ENCODE results near the gene HNRNPR. TPM values are rescaled to one million over a fixed set of nuclear protein-coding genes. Genes with fewer than 3 reads are reported as not detected.

Gene HNRNPR
- total RNA-seq, 1 donor from 2014 or later, result 70.8 TPM

DNA sequence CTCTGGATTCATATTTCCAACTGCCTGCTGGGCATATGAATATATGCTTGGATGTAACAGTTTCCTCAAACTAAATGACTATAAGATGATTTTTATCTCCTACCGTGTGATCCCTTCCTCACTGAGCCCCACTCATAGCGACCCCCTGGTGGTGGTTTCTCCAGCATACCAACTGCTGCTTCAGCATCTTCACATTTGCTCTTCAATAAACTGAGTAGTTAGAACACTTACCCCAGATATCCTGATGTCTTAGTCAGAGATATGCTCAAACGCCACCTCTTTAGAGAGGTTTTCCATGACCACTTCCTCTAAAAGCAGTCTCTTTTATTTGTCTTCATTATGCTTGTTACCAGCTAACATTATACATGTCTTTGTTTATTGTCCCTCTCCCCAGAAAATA, 10.2 kb upstream of the HNRNPR start:
- no peaks in the 10 kb centered on the region for H3K36me3 ChIP-seq (ENCODE audit: control insufficient read depth, insufficient read depth, low read length)
- TF ChIP-seq, protein P1, sequence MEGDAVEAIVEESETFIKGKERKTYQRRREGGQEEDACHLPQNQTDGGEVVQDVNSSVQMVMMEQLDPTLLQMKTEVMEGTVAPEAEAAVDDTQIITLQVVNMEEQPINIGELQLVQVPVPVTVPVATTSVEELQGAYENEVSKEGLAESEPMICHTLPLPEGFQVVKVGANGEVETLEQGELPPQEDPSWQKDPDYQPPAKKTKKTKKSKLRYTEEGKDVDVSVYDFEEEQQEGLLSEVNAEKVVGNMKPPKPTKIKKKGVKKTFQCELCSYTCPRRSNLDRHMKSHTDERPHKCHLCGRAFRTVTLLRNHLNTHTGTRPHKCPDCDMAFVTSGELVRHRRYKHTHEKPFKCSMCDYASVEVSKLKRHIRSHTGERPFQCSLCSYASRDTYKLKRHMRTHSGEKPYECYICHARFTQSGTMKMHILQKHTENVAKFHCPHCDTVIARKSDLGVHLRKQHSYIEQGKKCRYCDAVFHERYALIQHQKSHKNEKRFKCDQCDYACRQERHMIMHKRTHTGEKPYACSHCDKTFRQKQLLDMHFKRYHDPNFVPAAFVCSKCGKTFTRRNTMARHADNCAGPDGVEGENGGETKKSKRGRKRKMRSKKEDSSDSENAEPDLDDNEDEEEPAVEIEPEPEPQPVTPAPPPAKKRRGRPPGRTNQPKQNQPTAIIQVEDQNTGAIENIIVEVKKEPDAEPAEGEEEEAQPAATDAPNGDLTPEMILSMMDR (IDR thresholded peaks at IDR 0.05; ENCODE audit: insufficient read depth, low read length, severe bottlenecking), result no peak
- DNase-seq (ENCODE audit: low read depth) (no peak), FAIRE-seq (no peak)
- no peak overlapping the region for H3K4me3 ChIP-seq (ENCODE audit: low read depth, low read length)
- H3K27me3 ChIP-seq (ENCODE audit: control insufficient read depth, insufficient read depth, low read length), result no peaks in the 10 kb centered on the region

DNA sequence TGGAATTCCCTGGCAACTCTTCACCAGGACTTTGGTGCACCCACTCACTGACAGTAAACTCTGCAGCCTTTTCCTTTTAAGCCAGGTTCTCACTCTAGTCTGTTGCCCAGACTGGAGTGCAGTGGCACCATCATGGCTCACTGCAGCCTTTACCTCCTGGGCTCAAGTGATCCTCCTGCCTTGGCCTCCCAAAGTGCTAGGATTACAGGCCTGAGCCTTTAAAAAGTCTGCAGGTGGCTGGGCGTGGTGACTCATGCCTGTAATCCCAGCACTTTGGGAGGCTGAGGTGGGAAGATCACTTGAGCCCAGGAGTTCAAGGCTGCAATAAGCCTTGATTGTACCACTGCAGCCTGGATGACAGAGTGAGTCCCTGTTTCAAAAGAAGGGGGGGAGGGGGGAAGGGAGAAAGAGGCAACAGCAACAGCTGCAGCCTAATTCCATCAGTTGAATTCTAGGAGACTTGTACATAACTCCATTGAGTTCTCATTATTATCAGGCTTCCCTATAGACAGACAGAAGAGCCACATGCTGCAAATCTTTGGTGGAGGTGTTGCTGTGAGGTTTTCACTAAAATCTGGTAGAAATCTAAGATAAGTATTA, 8.1 kb upstream of the HNRNPR start:
- FAIRE-seq (no peak), DNase-seq (ENCODE audit: low read depth) (no peak)
- Histone ChIP-seq H3K36me3 (ENCODE audit: control insufficient read depth, insufficient read depth, low read length) (no peaks in the 10 kb centered on the region), H3K4me3 (ENCODE audit: low read depth, low read length) (no peak overlapping the region), H3K27me3 (ENCODE audit: control insufficient read depth, insufficient read depth, low read length) (no peaks in the 10 kb centered on the region)
- TF ChIP-seq, protein P1 (IDR thresholded peaks at IDR 0.05; ENCODE audit: insufficient read depth, low read length, severe bottlenecking), result no peak

DNA sequence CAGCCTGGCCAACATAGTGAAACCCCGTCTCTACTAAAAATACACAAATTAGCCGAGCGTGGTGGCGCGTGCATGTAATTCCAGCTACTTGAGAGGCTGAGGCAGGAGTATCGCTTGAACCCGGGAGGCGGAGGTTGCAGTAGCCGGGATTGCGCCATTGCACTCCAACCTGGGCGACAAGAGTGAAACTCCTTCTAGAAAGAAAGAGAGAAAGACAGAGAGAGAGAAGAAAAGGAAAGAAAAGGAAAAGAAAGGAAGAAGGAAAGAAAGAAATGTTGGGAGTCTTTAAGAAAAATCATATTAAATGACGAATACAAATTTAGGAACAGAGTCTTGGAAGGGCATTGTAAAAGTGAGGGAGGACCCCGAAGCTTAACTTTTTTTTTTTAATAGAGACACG, 1.8 kb upstream of the HNRNPR start:
- TF ChIP-seq, protein P1 (IDR thresholded peaks at IDR 0.05; ENCODE audit: insufficient read depth, low read length, severe bottlenecking), result no peak
- FAIRE-seq, result no peak
- no peak overlapping the region for H3K4me3 ChIP-seq (ENCODE audit: low read depth, low read length)

DNA sequence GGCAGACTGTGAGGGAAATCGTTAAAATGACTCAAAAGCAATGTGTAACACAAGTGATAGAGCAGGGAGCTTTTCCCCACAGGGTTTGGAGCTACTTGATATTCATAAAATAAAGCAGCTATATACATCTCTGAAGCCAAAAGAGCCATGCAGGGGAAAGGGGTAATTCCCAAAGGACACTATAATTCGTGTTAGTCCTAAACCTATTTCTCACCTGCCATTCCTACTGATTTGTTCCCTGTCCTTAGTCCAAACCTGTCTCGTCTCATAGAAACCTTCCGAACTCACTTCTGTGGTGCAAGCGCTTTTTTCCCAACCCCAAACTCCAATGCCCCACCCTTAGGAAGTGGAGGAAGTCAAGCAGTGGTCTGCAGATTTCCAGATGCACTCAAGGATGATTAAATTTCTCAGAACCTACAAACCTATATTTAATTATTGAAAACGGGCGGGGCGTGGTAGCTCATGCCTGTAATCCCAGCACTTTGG, 946 bp upstream of the HNRNPR start:
- H3K4me3 ChIP-seq (ENCODE audit: low read depth, low read length), result peak overlapping the region; percentile 86
- no peaks in the 10 kb centered on the region for H3K36me3 ChIP-seq (ENCODE audit: control insufficient read depth, insufficient read depth, low read length)
- no peak for FAIRE-seq
- no peaks in the 10 kb centered on the region for H3K27me3 ChIP-seq (ENCODE audit: control insufficient read depth, insufficient read depth, low read length)
- TF ChIP-seq, protein P1 (IDR thresholded peaks at IDR 0.05; ENCODE audit: insufficient read depth, low read length, severe bottlenecking), result no peak
- no peak for DNase-seq (ENCODE audit: low read depth)

More for the DNA sequence above, 1.8 kb upstream of the HNRNPR start:
- Histone ChIP-seq H3K27me3 (ENCODE audit: control insufficient read depth, insufficient read depth, low read length) (no peaks in the 10 kb centered on the region), H3K36me3 (ENCODE audit: control insufficient read depth, insufficient read depth, low read length) (no peaks in the 10 kb centered on the region)
- DNase-seq (ENCODE audit: low read depth), result no peak

DNA sequence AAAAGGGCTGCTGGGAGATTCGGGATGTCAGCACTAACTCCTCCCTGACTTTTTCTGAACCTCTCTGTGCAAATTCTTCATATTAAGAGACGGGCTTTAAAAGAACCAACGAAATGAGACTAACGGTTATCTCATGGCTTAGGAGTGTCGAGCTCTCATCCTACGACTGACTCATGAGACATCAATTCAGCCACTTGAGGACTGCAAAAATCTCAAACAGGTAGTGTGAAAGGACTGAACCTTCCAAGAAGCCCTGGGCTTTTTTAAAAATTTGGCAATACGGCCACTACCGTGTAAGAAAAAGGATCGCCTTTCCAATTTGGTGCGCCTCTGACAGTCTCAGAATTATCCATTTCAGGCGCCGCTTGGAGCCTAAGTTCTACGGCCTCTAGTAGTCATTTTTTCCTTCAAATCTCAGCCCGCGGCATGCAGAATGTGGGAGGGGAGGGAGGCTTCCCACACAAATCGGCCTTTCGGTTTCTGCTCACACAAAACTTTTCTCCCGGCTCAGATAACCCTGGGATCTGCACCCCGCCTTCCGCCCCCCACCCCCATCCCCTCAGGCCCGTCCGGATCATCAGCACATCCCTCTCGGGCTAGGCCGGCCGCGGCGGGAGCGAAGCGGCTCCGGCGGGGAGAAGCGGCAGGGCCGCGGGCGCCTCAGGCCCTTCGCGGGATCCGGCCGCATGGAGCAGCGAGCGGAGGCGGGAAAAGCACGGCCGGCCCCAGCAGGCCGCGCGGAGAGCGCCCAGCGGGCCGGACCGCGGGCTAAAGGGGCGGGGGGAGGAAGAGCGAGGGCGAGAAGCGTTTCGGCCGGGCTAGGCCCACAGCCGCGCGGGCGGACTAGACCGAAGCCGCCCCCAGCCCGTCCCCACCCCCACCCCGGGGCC, 618 bp downstream of the HNRNPR start:
- DNase-seq (ENCODE audit: low read depth), result peak; percentile 73
- FAIRE-seq, result no peak
- Histone ChIP-seq H3K4me3 (ENCODE audit: low read depth, low read length) (peak overlapping the region; percentile 86), H3K27me3 (ENCODE audit: control insufficient read depth, insufficient read depth, low read length) (no peaks in the 10 kb centered on the region), H3K36me3 (ENCODE audit: control insufficient read depth, insufficient read depth, low read length) (no peaks in the 10 kb centered on the region)
- TF ChIP-seq, protein P1 (IDR thresholded peaks at IDR 0.05; ENCODE audit: insufficient read depth, low read length, severe bottlenecking), result no peak
